Activated CD8-positive, alpha-beta memory T cell treated with anti-CD3 and anti-CD28 coated beads, Interleukin-2, amount 50 U/mL, for 4 hours (primary cell): ENCODE data around the gene FAM24A.
A peak's percentile ranks its signal among the peaks of the same experiment; 100 is the strongest.
"Not testable (repeated sequence)": the region's sequence is repeated elsewhere in the genome, so short reads cannot be mapped to it uniquely, and the experiment has no call there.

Experiments used
- DNase-seq: peaks from one replicate; pipeline ENCODE4 v3.0.0-alpha.2; 2020

Gene FAM24A

DNA sequence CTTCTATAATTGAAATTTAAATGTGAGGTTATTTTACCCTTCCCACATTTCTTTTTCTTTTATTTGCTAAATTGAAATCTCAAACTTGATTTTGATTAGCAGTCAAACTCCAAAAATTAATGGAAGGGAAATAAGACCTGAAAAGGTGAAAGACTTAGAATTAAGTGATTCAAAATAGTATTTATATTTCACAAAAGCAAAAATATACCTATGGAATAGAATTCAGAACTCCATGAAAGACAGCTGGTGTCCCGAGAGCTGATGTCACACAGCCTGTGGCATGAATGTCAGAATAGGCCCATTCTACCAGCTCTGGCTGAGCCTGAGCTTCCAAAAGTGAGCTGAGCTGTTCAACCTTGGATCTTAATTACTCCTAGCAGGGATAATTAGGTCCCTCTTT, at the start of gene FAM24A:
TSS of gene FAM24A (plus strand) at position 301 of the 400 bp plus-strand sequence. CDS start 1,025 bp downstream, outside the sequence.
- DNase-seq, result no peak

DNA sequence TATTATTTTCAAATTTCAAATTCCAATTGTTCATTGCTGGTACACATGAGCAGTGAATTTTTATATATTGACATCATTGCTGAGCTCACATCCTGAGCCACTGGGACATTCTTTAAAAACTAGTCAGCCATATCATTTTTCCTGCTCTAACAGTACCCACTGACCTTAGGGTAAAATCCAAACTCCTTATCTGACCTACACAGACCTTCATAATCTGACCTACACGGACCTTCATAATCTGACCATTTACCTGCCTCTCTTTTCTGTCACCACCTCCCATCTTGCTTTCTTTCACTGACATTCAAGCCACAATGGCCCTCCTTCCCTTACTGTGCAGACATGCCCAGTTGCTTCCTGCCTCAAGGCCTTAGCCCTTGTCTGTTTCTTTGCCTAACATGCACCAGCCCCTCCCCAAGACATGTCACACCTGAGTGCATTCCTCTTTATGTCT, 48.7 kb upstream of the FAM24A start:
- DNase-seq, result no peak

DNA sequence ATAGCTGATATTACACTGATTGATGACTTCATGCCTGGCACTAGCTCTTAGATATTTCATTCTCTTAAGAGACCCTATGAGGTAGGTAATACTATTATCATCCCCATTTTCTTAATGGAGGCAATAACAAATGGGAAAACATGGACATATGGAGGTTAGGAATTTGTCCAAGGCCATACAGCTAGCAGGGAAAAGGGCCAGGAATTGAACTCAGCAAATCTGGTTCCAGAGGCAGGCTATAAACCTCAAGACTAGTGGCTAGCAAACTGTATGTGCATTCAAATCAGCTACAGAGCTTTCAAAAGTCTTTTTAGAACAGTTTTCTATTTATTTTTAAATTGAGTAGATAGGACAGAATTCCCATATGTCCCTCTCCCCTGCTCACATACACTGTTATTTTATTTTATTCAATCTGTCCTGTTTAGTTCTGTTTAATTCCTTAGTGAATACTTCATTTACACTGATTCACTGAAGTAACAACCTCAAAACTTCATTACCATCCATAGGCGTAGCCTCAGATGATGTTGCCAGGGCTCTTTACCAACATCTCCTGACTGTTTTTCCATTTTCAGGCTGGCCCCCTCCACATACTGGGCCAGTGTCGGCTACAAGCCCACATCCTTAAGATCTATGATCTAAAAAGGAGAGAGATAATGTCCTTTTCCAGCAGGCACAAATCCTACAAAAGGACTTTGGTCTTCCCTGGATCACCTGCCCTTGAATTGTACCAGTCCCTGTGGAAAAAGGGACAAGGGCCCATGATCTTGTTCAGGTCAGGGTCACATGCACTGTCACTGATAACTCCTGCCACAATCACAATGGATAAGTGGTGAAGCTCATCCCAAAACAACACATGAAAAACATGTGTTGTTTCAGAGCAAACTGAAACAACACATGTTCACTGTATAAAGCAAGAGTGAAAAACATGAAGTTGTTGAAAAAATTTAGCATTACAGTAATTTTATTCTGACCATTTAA, 46.9 kb upstream of the FAM24A start:
- DNase-seq, result no peak

- DNase-seq, result no peak
Measured at GRCh38 chr10:122864194-122864592, 46.2 kb upstream of the FAM24A start.

GRCh38 chr10:122864901-122865300, 45.5 kb upstream of the FAM24A start:
- DNase-seq, result no peak

DNA sequence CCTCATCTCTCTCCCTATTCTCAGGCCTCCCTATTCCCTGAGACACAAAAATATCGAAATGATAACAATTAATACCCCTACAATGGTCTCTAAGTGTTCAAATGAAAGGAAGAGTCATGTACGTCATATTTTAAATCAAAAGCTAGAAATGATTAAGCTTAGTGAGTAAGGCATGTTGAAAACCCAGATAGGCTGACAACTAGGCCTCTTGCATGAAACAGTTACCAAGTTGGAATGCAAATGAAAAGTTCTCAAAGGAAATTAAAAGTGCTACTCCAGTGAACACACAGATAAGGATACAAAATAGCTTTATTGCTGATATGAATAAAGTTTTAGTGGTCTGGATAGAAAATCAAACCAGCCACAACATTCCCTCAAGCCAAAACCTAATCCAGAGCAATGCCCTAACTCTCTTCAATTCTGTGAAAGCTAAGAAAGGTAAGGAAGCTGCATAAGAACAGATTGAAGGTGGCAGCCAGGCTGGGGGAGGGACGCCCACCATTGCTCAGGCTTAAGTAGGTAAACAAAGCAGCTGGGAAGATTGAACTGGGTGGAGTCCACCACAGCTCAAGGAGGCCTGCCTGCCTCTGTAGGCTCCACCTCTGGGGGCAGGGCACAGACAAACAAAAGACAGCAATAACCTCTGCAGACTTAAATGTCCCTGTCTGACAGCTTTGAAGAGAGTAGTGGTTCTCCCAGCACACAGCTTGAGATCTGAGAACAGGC, 43.5 kb upstream of the FAM24A start:
- not testable (repeated sequence) for DNase-seq

DNA sequence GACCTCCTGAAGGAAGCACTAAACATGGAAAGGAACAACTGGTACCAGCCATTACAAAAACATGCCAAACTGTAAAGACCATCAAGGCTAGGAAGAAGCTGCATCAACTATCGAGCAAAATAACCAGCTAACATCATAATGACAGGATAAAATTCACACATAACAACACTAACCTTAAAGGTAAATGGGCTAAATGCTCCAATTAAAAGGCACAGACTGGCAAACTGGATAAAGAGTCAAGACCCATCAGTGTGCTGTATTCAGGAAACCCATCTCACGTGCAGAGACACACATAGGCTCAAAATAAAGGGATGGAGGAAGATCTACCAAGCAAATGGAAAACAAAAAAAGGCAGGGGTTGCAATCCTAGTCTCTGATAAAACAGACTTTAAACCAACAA, 41.6 kb upstream of the FAM24A start:
- DNase-seq, result not testable (repeated sequence)

DNA sequence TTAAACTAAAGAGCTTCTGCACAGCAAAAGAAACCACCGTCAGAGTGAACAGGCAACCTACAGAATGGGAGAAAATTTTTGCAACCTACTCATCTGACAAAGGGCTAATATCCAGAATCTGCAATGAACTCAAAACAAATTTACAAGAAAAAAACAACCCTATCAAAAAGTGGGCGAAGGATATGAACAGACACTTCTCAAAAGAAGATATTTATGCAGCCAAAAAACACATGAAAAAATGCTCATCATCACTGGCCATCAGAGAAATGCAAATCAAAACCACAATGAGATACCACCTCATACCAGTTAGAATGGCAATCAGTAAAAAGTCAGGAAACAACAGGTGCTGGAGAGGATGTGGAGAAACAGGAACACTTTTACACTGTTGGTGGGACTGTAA, 38.5 kb upstream of the FAM24A start:
- not testable (repeated sequence) for DNase-seq

GRCh38 chr10:122875843-122876466, 34.5 kb upstream of the FAM24A start:
- no peak for DNase-seq

DNA sequence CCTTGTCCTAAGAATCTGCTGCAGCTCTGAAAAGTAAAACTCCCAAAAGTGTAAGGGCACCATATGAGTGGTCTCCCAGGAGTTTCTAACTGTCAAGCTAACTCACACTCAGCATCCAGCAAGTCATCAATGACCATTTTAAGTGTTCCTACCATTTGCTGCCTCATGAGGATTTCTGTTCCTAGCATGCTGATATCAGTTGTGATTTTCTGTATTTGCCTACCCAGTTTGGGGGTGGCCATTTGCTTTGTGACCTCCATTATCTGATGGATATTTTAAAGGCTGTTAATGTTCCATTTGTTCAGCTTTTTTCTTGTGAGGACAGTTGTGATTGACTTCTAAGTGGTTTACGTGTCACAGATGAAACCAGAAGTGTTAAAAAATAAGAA, 33.9 kb upstream of the FAM24A start:
- no peak for DNase-seq

- DNase-seq, result no peak
Measured at GRCh38 chr10:122877264-122877663, 33.1 kb upstream of the FAM24A start.

DNA sequence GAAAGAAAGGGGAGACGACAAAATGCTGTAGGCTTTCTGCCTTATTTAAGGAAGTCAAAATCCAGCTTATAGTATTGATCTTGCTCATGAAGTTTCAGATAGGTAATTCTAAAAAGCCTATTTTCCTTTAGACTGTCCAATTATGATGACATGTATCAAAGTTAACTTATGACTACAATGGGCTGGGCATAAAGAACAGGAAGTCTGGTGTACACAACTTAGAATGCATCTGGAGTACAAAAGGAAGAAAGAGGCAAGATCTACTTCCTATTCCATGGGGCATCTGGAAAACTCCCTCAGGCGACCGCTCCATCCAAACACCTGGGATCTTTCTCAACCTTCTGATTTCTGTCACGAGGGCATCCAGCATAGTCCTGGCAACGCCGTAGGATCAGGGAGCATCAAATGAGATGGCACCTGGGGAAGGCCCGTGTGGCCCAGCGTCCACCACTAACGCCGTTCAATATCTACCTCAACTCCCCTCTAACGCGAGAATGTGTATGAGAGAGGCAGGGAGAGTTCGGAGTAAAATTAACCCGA, 31.5 kb upstream of the FAM24A start:
- DNase-seq, result no peak

DNA sequence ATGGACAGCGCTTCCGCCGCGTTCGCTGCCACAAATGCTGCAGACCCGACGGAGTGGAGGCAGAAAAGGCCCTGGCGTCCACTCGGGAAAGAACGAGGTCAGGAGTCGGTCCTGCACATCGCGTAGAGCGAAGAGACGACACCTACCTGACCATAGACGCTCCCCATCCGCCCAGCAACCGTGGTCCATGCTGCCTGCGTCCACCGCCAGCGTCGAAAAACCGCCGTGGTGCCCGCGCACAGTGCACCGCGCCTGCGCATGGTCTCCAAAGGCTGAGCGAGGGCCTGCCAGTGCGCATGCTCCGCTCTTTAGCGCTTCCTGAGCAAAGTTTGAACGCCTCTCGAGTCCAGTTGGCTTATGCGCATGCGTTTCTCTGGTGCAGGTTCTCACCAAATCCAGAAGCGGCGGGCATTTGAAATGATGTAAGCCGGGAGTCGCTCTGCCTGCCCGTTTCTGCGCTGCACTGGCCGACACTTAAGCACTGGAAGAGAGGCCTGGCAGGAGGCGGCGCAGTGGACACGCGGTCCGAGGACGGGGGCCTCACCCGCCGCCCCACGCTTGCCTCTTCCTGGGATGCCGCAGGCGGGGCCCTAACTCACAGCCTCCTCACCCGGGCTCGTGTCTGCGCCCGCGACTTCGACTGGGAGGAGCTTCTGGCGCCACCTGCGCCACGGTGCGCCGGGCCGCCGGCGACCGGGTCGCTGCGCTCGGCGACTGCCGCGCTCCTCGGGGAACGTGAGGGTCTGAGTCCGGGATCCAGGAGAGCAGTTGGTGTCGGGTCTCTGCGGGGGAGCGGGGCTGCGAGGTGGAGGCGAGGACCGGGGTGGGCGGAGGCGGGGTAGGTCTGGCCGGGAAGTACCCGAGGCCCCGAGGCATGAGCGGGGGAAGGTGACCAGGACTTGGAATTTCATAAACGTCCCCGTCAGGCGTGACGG, 30.8 kb upstream of the FAM24A start, which contains the start of gene FAM24B:
TSS of gene FAM24B (minus strand) at position 243 of the 935 bp plus-strand sequence. CDS start 29,066 bp downstream, outside the sequence.
- DNase-seq, result peak; percentile 90

GRCh38 chr10:122882766-122883165, 27.6 kb upstream of the FAM24A start:
- no peak for DNase-seq

DNA sequence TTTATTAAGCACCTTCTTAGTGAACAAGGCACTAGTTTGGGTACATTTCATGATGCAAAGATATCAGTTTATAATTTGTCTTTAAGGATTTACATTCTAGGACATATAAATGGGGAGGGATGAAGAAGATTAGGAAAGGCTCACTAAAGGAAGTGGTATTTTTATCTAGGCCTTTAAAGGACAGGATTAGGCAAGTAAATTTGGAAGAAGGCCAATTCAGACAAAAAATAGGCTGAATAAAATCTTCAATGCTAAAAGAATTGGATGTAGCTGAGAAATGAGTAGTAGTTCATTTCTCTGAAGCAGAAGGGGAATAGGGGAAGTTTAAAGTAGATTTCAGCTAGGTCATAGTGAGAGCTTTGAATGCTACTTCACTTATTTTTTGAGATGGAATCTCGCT, 26.2 kb upstream of the FAM24A start:
- no peak for DNase-seq

GRCh38 chr10:122894261-122894944, 16.0 kb upstream of the FAM24A start:
- DNase-seq, result no peak

- not testable (repeated sequence) for DNase-seq
Measured at GRCh38 chr10:122903861-122904260, 6.5 kb upstream of the FAM24A start.

DNA sequence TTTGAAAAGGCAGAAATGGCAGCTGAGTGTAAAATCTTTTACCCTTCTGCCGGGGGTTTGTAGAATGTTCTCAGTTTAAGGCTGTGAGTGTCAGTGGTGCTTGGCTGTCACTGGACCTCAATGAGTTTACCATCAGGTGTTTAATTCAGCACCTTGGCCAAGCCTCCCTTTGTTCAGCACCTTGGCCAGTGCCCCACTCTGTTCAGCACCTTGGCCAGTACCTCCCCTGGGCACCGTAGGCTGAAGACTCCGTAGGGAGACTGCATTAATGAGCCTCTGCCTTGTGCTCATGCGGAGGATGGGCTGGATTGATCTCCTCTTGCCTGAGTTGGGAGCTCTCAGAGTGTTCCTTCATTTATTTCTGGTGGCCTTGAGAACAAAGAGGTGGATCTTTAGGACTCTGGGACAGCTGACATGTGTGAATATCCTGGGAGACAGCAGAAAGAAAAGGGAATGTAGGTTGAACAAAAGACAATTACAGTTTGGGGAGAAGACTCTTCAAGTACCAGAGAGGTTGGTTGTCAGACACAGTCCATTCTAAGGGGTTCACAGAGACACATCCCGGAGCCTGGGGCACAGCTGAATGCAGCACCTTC, 1.6 kb downstream of the FAM24A start:
- DNase-seq, result peak; percentile 34

GRCh38 chr10:122915700-122916099, 5.3 kb downstream of the FAM24A start:
- no peak for DNase-seq

GRCh38 chr10:122930140-122930539, 19.7 kb downstream of the FAM24A start:
- no peak for DNase-seq
